GM12873 (cell line): ENCODE data around the gene NUDT14.

Experiments
- CTCF ChIP-seq: IDR thresholded peaks from 2 replicates; pipeline ENCODE4 v1.5.1; 2012; ENCODE audit warnings: low read depth, mild to moderate bottlenecking, moderate library complexity, low read length, control low read depth; ENCODE audit not compliant: insufficient read depth; ENCODE audit errors: missing control alignments

NUDT14 gene

GRCh38 chr14:105142651-105143450 is 38.3 kb downstream of the NUDT14 start:
- no peak for TF ChIP-seq CTCF

GRCh38 chr14:105141486-105142281 is 39.4 kb downstream of the NUDT14 start:
- no peak for TF ChIP-seq CTCF

GRCh38 chr14:105141026-105141425 is 40.1 kb downstream of the NUDT14 start:
- TF ChIP-seq CTCF, result no peak

GRCh38 chr14:105140581-105140980 is 40.5 kb downstream of the NUDT14 start:
- TF ChIP-seq CTCF, result no peak

GRCh38 chr14:105139831-105140239 is 41.3 kb downstream of the NUDT14 start:
- no peak for TF ChIP-seq CTCF

GRCh38 chr14:105139212-105139825 is 41.8 kb downstream of the NUDT14 start:
- TF ChIP-seq CTCF, result no peak

GRCh38 chr14:105138551-105139111 is 42.5 kb downstream of the NUDT14 start:
- no peak for TF ChIP-seq CTCF
